ENCODE data around the gene PILRB.

The PILRB gene

GRCh38 chr7:100401811-100402210 lies 43.9 kb downstream of the PILRB start:
- no peak for TF ChIP-seq CTCF (conservative IDR thresholded peaks at IDR 0.05; ENCODE audit: low read depth)
- ChIA-PET CTCF (interaction anchor here (0.6 to 0.7 kb wide), 3 partner anchors 8 to 272 kb away, joined by 3 to 4 read pairs (median 4); no protein-coding TSS in a partner anchor), POLR2A (ENCODE audit: low non-redundant PET) (no interaction called here)
- no peak overlapping the region for H3K27ac ChIP-seq
- no peak for DNase-seq (ENCODE audit: low spot score)

- no peak overlapping the region for H3K27ac ChIP-seq
- POLR2A ChIA-PET (ENCODE audit: low non-redundant PET) = no interaction called here
- TF ChIP-seq CTCF (conservative IDR thresholded peaks at IDR 0.05; ENCODE audit: low read depth) = no peak
- CTCF ChIA-PET = interaction anchor here (0.6 to 0.7 kb wide), 3 partner anchors 8 to 272 kb away, joined by 3 to 4 read pairs (median 4); no protein-coding TSS in a partner anchor
- DNase-seq (ENCODE audit: low spot score) = no peak
Measured at GRCh38 chr7:100402241-100402640, 44.3 kb downstream of the PILRB start.

- H3K27ac ChIP-seq = no peak overlapping the region
- TF ChIP-seq CTCF (conservative IDR thresholded peaks at IDR 0.05; ENCODE audit: low read depth) = no peak
- no peak for DNase-seq (ENCODE audit: low spot score)
- CTCF ChIA-PET = interaction anchor here (0.6 to 1.3 kb wide), 6 partner anchors 9 to 300 kb away, joined by 3 to 7 read pairs (median 4); no protein-coding TSS in a partner anchor
- POLR2A ChIA-PET (ENCODE audit: low non-redundant PET) = no interaction called here
Measured at GRCh38 chr7:100406767-100407166, 48.9 kb downstream of the PILRB start.

GRCh38 chr7:100407285-100408180 lies 49.6 kb downstream of the PILRB start:
- peak; percentile 78 for DNase-seq (ENCODE audit: low spot score)
- ChIA-PET POLR2A (ENCODE audit: low non-redundant PET) (no interaction called here), CTCF (interaction anchor here (0.6 to 1.3 kb wide), 16 partner anchors 9 to 301 kb away, joined by 3 to 7 read pairs (median 4); no protein-coding TSS in a partner anchor)
- no peak overlapping the region for H3K27ac ChIP-seq
- peak; percentile 84 for TF ChIP-seq CTCF (conservative IDR thresholded peaks at IDR 0.05; ENCODE audit: low read depth)

- ChIA-PET CTCF (no interaction called here), POLR2A (ENCODE audit: low non-redundant PET) (no interaction called here)
- no peak for DNase-seq (ENCODE audit: low spot score)
- H3K27ac ChIP-seq = no peak overlapping the region
- no peak for TF ChIP-seq CTCF (conservative IDR thresholded peaks at IDR 0.05; ENCODE audit: low read depth)
Measured at GRCh38 chr7:100411101-100411500, 53.2 kb downstream of the PILRB start.

- ChIA-PET CTCF (no interaction called here), POLR2A (ENCODE audit: low non-redundant PET) (no interaction called here)
- H3K27ac ChIP-seq = no peak overlapping the region
- no peak for DNase-seq (ENCODE audit: low spot score)
- TF ChIP-seq CTCF (conservative IDR thresholded peaks at IDR 0.05; ENCODE audit: low read depth) = no peak
Measured at GRCh38 chr7:100413346-100413745, 55.4 kb downstream of the PILRB start.

Data from RWPE1 (cell line).